ENCODE measurements around the gene GOLGA6L9.
"Not testable (repeated sequence)": the region's sequence is repeated elsewhere in the genome, so short reads cannot be mapped to it uniquely, and the experiment has no call there.

The GOLGA6L9 gene

GRCh38 chr15:82469381-82469780, 39.8 kb downstream of the GOLGA6L9 start:
- DNase-seq: not testable (repeated sequence)

- DNase-seq: not testable (repeated sequence)
Observed at GRCh38 chr15:82472269-82472982, 42.8 kb downstream of the GOLGA6L9 start.

DNA sequence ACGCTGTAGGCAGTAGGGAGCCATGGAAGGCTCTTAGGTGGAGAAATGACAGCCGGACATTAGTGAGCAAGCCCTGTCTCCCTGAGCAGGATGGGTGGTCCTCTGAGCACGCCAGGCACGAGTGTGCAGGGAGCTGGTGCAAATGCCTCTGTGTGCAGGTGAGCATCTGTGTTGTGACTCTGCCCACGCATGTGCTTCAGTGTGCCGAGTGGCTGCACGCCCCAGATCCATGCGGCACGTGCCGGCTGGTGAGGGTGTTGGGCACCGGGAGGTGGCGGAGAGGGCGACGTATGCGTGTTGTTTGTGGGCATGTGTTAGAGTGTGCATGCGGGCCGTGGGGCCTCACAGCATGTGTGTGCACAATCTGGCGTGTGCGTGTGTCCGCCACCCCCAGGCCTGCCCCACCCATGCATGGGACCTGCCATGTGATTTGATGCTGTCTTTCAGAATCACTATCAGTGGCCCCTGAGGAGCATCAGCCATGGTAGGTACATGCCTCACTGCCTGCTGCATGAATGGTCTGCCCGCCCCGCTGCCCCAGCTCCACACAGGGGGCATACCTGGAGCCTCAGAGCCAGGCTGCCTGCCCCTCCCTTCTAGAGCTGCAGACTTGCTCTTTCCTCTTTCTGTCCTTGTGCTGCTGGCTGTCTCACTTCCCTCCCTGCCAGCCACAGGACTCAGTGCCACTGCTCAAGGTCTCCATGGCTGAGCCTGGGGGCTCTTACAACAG, 45.1 kb downstream of the GOLGA6L9 start:
- not testable (repeated sequence) for DNase-seq

- not testable (repeated sequence) for DNase-seq
Observed at GRCh38 chr15:82475345-82475967, 45.8 kb downstream of the GOLGA6L9 start.

DNA sequence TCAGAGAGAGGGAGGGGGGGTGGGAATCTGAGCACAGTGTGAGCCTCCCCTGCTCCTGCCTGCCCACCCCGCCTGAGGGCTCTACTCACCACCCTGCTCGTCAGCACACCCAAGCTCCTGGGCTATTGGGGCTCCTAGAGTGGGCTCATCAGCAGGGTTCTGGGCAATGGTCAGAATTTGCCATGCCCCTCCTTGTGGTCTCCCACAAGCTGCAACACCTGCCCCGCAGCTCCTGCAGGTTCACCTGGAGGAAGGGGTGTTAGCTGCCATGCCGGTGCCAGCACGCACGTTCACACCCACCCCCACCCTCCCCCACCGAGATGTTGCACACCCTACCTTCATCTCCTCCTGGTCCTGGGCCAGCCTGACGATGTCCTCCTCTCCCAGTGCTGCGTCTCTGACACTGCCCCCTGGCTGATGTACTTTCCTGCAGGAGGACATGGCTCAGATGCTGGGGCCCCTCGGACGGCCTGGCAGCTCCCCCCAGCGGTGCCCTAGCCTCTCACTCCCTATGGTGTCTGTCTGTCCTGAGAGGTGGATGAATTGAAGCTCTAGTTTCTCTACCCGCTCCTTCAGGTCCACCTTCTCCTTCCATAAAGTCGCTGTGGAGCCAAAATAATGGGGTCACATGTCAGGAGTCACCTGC, 47.2 kb downstream of the GOLGA6L9 start:
- DNase-seq: not testable (repeated sequence)

- not testable (repeated sequence) for DNase-seq
Observed at GRCh38 chr15:82477343-82478057, 47.9 kb downstream of the GOLGA6L9 start.
